ENCODE results near the gene MRPS23. TPM values are rescaled to one million over a fixed set of nuclear protein-coding genes. Genes with fewer than 3 reads are reported as not detected.

MRPS23 gene
- total RNA-seq, 1 experiment from 2014 or later, result 97.5 TPM

DNA sequence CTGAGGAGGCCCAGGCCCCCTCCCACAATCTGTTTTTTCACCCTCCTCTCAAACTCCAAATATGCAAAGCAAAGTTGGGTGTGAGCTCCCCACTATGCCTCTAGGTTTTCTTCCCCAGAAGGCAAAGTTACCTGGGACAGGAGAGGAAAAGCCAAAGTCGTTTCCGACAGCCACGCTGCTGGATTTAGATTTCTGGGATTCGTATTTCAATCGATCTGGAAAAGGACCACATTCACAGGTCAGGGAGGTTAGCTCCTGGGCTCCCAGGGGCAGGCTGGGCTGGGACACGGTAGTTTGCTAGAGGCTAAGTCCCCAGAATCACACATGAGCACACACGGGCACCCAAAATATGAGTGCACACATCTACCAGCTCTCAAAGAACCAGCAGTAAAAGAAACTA is 21.3 kb upstream of the MRPS23 start:
- H3K9me3 ChIP-seq (ENCODE audit: low read length), result no peaks in the 10 kb centered on the region
- no peak overlapping the region for H3K4me3 ChIP-seq (ENCODE audit: low read length)
- H3K9me2 ChIP-seq (replicated peaks; ENCODE audit: low read length), result no peaks in the 10 kb centered on the region
- H3K27ac ChIP-seq (ENCODE audit: low read length), result no peak overlapping the region
- no peaks in the 10 kb centered on the region for H3K79me2 ChIP-seq (ENCODE audit: low read length)
- no peak for ATAC-seq
- no peaks in the 10 kb centered on the region for H3F3A ChIP-seq (ENCODE audit: low read length, unreplicated experiment)
- no peaks in the 10 kb centered on the region for H3K27me3 ChIP-seq (ENCODE audit: low read length)
- H4K20me1 ChIP-seq (ENCODE audit: low read length), result no peaks in the 10 kb centered on the region
- H3K4me1 ChIP-seq (ENCODE audit: insufficient read depth, low read length), result peaks cover 66% of the 10 kb centered on the region
- POLR2A ChIA-PET (ENCODE audit: unreplicated experiment), result no interaction called here
- BruUV-seq (replicated peaks), result no TSS peak
- no peak for DNase-seq
- TF ChIP-seq EZH2phosphoT487 (IDR thresholded peaks at IDR 0.05; ENCODE audit: borderline replicate concordance, low read length) (no peak), EZH2 (IDR thresholded peaks at IDR 0.05; ENCODE audit: low read length, unreplicated experiment) (no peak)
- TF ChIP-seq, protein P1, sequence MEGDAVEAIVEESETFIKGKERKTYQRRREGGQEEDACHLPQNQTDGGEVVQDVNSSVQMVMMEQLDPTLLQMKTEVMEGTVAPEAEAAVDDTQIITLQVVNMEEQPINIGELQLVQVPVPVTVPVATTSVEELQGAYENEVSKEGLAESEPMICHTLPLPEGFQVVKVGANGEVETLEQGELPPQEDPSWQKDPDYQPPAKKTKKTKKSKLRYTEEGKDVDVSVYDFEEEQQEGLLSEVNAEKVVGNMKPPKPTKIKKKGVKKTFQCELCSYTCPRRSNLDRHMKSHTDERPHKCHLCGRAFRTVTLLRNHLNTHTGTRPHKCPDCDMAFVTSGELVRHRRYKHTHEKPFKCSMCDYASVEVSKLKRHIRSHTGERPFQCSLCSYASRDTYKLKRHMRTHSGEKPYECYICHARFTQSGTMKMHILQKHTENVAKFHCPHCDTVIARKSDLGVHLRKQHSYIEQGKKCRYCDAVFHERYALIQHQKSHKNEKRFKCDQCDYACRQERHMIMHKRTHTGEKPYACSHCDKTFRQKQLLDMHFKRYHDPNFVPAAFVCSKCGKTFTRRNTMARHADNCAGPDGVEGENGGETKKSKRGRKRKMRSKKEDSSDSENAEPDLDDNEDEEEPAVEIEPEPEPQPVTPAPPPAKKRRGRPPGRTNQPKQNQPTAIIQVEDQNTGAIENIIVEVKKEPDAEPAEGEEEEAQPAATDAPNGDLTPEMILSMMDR (conservative IDR thresholded peaks at IDR 0.05; ENCODE audit: low read depth, low read length), result no peak
- H2AFZ ChIP-seq (ENCODE audit: low read length), result no peak overlapping the region
- no peak overlapping the region for H3K4me2 ChIP-seq (ENCODE audit: low read length)
- H3K9ac ChIP-seq (ENCODE audit: low read length), result no peak overlapping the region
- CTCF ChIA-PET, result no interaction called here
- peaks cover 25% of the 10 kb centered on the region for H3K36me3 ChIP-seq (ENCODE audit: low read depth, low read length)
- intact Hi-C loops (cut with micrococcal nuclease), result no loop called here

DNA sequence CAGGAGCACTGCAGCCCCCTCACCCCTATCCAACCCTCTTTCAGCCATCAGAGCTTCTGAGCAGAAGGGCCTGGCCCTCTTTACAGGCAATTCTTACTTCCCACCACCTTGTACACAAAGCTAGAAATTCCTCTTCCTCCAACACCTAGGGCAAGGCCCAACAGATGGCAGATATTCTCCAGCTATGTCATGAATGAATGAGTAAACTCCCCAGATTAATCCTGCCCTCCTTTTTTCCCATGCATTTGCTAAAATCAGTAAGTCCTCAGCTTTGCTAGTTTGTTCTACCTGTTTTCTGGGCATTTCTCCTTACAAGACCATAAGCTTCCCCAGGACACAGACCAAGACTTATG is 20.4 kb upstream of the MRPS23 start:
- Histone ChIP-seq H3F3A (ENCODE audit: low read length, unreplicated experiment) (no peaks in the 10 kb centered on the region), H2AFZ (ENCODE audit: low read length) (no peak overlapping the region), H3K79me2 (ENCODE audit: low read length) (no peaks in the 10 kb centered on the region), H3K27me3 (ENCODE audit: low read length) (no peaks in the 10 kb centered on the region), H3K4me1 (ENCODE audit: insufficient read depth, low read length) (peaks cover 57% of the 10 kb centered on the region), H4K20me1 (ENCODE audit: low read length) (no peaks in the 10 kb centered on the region), H3K27ac (ENCODE audit: low read length) (no peak overlapping the region), H3K9me2 (replicated peaks; ENCODE audit: low read length) (no peaks in the 10 kb centered on the region), H3K36me3 (ENCODE audit: low read depth, low read length) (peaks cover 27% of the 10 kb centered on the region), H3K9me3 (ENCODE audit: low read length) (no peaks in the 10 kb centered on the region), H3K9ac (ENCODE audit: low read length) (no peak overlapping the region), H3K4me2 (ENCODE audit: low read length) (no peak overlapping the region), H3K4me3 (ENCODE audit: low read length) (no peak overlapping the region)
- no TSS peak for BruUV-seq (replicated peaks)
- intact Hi-C loops (cut with micrococcal nuclease), result no loop called here
- peak; percentile 29 for DNase-seq
- ChIA-PET POLR2A (ENCODE audit: unreplicated experiment) (interaction anchor here (0.7 kb wide), 1 partner anchor 29 kb away, joined by 3 read pairs; no protein-coding TSS in a partner anchor), CTCF (interaction anchor here (1.3 to 1.4 kb wide), 2 partner anchors 10 to 33 kb away, joined by 3 to 8 read pairs; no protein-coding TSS in a partner anchor)
- no peak for ATAC-seq
- no peak for TF ChIP-seq EZH2phosphoT487 (IDR thresholded peaks at IDR 0.05; ENCODE audit: borderline replicate concordance, low read length)
- TF ChIP-seq, protein P1 (conservative IDR thresholded peaks at IDR 0.05; ENCODE audit: low read depth, low read length), result no peak

DNA sequence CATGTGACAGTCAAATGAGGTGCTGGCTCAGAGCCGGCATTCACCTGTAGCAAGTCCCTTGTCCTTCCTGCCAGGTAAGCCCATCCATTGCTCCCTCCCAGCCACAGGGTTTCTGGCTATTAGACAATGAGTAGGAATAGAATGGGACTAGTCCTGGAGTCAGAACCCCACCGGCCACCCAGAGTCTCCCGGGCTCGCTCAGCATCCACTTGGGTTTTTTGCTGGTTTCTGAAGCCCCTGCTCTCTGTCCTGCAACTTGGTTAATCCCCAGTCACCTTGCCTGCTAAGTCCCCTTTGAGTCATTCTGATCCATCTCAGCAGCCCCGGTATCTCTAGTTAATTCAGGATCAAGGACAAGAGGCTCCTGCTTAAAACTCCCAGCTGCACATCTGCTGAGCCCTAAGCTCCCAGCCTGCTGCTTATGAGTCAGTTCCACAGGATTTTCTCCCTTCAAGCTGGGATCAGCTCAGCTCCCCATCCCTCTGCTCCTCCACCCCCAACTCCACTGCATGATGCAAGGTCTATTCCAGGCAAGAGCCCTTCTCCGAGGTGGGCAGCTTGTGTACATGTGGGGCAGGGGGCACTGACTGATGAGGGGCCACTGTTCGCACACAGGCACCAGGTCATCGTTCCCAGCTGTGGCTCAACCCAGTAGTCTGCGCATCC is 19.9 kb upstream of the MRPS23 start:
- BruUV-seq (replicated peaks), result no TSS peak
- Histone ChIP-seq H3K9me2 (replicated peaks; ENCODE audit: low read length) (no peaks in the 10 kb centered on the region), H3K9ac (ENCODE audit: low read length) (no peak overlapping the region), H3K27ac (ENCODE audit: low read length) (no peak overlapping the region), H4K20me1 (ENCODE audit: low read length) (no peaks in the 10 kb centered on the region), H2AFZ (ENCODE audit: low read length) (no peak overlapping the region), H3K9me3 (ENCODE audit: low read length) (no peaks in the 10 kb centered on the region), H3K36me3 (ENCODE audit: low read depth, low read length) (peaks cover 27% of the 10 kb centered on the region), H3K79me2 (ENCODE audit: low read length) (no peaks in the 10 kb centered on the region), H3K4me3 (ENCODE audit: low read length) (no peak overlapping the region), H3K4me2 (ENCODE audit: low read length) (no peak overlapping the region), H3K4me1 (ENCODE audit: insufficient read depth, low read length) (peaks cover 52% of the 10 kb centered on the region), H3F3A (ENCODE audit: low read length, unreplicated experiment) (no peaks in the 10 kb centered on the region), H3K27me3 (ENCODE audit: low read length) (no peaks in the 10 kb centered on the region)
- CTCF ChIA-PET, result interaction anchor here (1.3 to 1.4 kb wide), 2 partner anchors 9 to 33 kb away, joined by 3 to 8 read pairs; no protein-coding TSS in a partner anchor
- POLR2A ChIA-PET (ENCODE audit: unreplicated experiment), result no interaction called here
- peak; percentile 42 for DNase-seq
- no peak for ATAC-seq
- TF ChIP-seq EZH2 (IDR thresholded peaks at IDR 0.05; ENCODE audit: low read length, unreplicated experiment) (no peak), EZH2phosphoT487 (IDR thresholded peaks at IDR 0.05; ENCODE audit: borderline replicate concordance, low read length) (no peak)
- TF ChIP-seq, protein P1 (conservative IDR thresholded peaks at IDR 0.05; ENCODE audit: low read depth, low read length), result no peak
- intact Hi-C loops (cut with micrococcal nuclease), result loop anchor here (5.0 kb wide), 1 partner anchor 33 kb away; no protein-coding TSS in a partner anchor
